HG02623 (cell line): Measurements from ENCODE around the gene OR2AJ1.
A peak's percentile ranks its signal among the peaks of the same experiment; 100 is the strongest.

ENCODE experiments used
- ATAC-seq: cut with Tn5 transposase; IDR thresholded peaks from one replicate; pipeline ENCODE4 v1.9.1; 2021; ENCODE audit warnings: moderate library complexity; ENCODE audit not compliant: unreplicated experiment

OR2AJ1 gene

DNA sequence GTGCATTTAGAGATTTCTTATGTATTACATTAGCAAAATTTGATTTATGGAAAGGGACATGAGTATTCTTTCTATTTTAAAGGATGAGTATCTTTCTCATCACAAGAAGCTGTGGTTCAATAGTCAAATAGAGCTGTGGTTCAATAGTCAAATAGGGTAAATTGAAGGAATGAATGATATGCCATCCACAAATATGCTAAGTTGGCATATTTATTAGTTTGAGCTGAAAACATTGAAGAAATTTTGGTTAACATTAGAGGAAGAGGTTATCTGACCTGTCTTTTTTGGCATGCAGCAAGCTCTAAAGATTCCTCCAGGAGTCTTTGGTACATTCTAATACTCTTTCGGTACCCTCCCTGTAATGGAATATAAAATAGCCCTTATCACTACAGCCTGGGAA is 28.7 kb downstream of the OR2AJ1 start:
- no peak for ATAC-seq

DNA sequence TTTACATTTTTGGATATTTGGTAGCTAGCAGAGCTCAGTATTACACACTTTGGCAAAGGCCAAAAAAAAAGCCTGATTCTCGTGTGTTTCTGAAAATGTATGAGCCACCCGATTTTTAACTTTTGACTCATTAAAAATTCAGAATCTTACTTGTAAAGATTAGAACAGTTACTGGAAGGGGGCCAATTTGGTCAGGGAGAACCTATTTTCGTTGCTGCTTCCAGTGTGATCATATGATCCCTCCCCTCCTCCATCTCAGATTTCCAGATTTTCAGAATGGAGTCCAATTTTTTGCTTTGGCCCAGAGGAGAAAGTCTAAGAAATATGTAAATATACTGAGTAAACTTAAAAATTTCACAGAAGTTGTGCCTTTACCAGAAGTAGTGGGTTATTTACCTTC is 37.1 kb downstream of the OR2AJ1 start:
- ATAC-seq = no peak

DNA sequence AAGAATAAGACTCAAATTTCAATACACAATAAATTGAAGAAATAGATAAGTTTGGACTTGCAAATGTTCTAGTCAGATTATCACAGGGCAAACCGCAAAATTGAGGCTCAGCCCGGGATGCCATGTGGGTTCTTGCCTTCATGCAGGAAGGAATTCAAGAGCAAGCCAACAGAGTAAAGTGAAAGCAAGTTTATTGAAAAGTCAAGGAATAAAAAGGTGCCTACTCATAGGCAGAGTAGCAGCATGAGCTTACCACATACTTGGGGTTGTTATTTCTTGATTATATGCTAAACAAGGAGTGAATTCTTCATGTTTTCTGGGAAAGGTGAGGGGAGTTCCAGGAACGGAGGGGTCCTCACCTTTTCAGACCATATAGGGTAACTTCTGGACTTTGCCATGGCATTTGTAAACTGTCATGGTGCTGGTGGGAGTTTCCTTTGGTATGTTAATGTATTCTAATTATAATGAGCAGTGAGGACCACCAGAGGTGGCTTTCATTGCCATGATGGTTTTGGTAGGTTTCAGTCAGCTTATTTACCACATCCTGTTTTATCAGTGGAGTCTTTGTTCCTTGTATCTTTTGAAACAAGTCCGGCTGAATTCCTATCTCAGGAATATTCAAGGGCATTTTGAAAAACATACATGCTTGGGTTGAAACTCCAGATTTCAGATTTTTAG is 38.4 kb downstream of the OR2AJ1 start:
- no peak for ATAC-seq

DNA sequence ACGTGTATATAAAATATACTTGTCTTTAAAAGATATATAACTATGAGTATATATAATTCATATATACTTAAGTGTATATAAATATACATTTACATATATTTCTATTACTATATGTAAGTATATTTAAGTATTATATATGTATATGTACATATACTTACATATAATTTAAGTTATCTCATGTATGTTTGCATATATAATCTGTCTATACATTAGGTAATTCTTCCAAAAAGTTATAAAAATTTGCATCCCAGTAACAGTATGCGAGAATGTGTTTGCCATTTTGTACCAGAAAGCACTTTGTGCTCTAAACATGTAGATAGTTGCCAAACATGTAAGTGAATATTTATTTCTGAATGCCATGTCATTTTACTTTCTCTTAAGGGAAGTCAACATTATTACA is 40.2 kb downstream of the OR2AJ1 start, which contains the start of gene OR2AK2:
TSS of gene OR2AK2 (plus strand) at position 301 of the 400 bp plus-strand sequence. CDS start 144 bp downstream, outside the sequence.
- ATAC-seq = no peak

DNA sequence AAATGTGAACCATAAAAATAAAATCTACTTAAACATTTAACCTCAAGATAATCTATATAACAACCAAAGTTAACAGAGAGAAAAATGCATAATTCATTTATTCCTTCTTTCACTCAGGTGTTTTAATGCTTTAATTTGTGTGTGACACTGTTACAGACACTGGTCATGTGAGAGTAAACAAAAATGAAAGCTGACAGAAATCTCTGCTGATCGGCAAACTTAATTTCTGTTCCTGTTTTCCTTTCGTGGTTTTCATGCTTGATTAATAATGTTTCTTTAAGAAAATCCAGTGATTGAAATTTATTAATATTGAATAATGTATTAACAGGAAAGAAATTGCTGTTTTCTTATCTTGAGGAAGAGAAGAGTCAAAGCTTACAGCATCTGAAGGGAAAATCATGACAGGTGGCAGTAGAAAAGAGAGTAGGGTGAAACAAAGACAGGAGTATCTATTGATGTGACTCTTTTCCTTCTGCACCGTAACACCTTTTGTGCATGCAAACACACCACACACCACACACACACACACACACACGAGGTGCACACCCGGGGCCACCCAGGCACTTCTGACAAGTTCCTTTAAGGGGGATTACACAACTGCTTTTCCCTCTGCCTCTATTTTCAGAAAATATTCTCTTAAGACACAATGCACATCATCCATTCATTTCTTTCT is 42.0 kb downstream of the OR2AJ1 start:
- peak; percentile 79 for ATAC-seq
